ENCODE measurements around the gene HP1BP3. TPM values are rescaled to one million over a fixed set of nuclear protein-coding genes. Genes with fewer than 3 reads are reported as not detected.

Gene HP1BP3
- total RNA-seq, 3 donors from 2014 or later, result 168 to 276 (median 246) TPM

- TF ChIP-seq CTCF (IDR thresholded peaks at IDR 0.05), result no peak
- DNase-seq (peak; percentile 93 to 98 (median 96)), ATAC-seq (peak; percentile 93)
- Histone ChIP-seq H3K4me3 (peak overlapping the region; percentile 70), H3K9me3 (no peaks in the 10 kb centered on the region), H3K4me1 (ENCODE audit: low read depth) (peaks cover 18% of the 10 kb centered on the region), H3K36me3 (ENCODE audit: low read depth) (no peaks in the 10 kb centered on the region)
- intact Hi-C loops (cut with DNase I, micrococcal nuclease), result no loop called here
These were observed 666 bp downstream of the HP1BP3 start for GRCh38 chr1:20786253-20787028.

- H3K36me3 ChIP-seq (ENCODE audit: low read depth), result no peaks in the 10 kb centered on the region
- no peaks in the 10 kb centered on the region for H3K9me3 ChIP-seq
- H3K4me3 ChIP-seq, result peak overlapping the region; percentile 70
- peak; percentile 3 for ATAC-seq
- no peak for TF ChIP-seq CTCF (IDR thresholded peaks at IDR 0.05)
- intact Hi-C loops (cut with DNase I, micrococcal nuclease), result no loop called here
- peak in 1 of 3 donors; percentile 41 for DNase-seq
- peaks cover 18% of the 10 kb centered on the region for H3K4me1 ChIP-seq (ENCODE audit: low read depth)
These were observed 1.2 kb downstream of the HP1BP3 start for GRCh38 chr1:20785907-20786252.

GRCh38 chr1:20775700-20776099 lies 11.4 kb downstream of the HP1BP3 start:
- TF ChIP-seq CTCF (IDR thresholded peaks at IDR 0.05), result no peak
- intact Hi-C loops (cut with DNase I, micrococcal nuclease), result no loop called here
- ATAC-seq, result no peak
- Histone ChIP-seq H3K4me1 (ENCODE audit: low read depth) (no peaks in the 10 kb centered on the region), H3K9me3 (no peaks in the 10 kb centered on the region), H3K4me3 (no peak overlapping the region), H3K36me3 (ENCODE audit: low read depth) (peaks cover 15% of the 10 kb centered on the region)
- no peak for DNase-seq

- DNase-seq (no peak), ATAC-seq (no peak)
- H3K36me3 ChIP-seq (ENCODE audit: low read depth), result peaks cover 25% of the 10 kb centered on the region
- TF ChIP-seq CTCF (IDR thresholded peaks at IDR 0.05), result no peak
- no peaks in the 10 kb centered on the region for H3K4me1 ChIP-seq (ENCODE audit: low read depth)
- H3K9me3 ChIP-seq, result no peaks in the 10 kb centered on the region
- H3K4me3 ChIP-seq, result no peak overlapping the region
- intact Hi-C loops (cut with DNase I, micrococcal nuclease), result no loop called here
These were observed 15.3 kb downstream of the HP1BP3 start for GRCh38 chr1:20771780-20772179.

- Histone ChIP-seq H3K4me1 (ENCODE audit: low read depth) (no peaks in the 10 kb centered on the region), H3K36me3 (ENCODE audit: low read depth) (peaks cover 25% of the 10 kb centered on the region), H3K9me3 (no peaks in the 10 kb centered on the region), H3K4me3 (no peak overlapping the region)
- ATAC-seq, result no peak
- no peak for DNase-seq
- no peak for TF ChIP-seq CTCF (IDR thresholded peaks at IDR 0.05)
- intact Hi-C loops (cut with DNase I, micrococcal nuclease), result no loop called here
These were observed 16.6 kb downstream of the HP1BP3 start for GRCh38 chr1:20770314-20771087.
